ENCODE results near the gene ZNF385A.

The ZNF385A gene

GRCh38 chr12:54415221-54415929 is 30.8 kb upstream of the ZNF385A start:
- Histone ChIP-seq H3K9me3 (ENCODE audit: control insufficient read depth, low read length) (no peaks in the 10 kb centered on the region), H3K36me3 (ENCODE audit: control insufficient read depth, insufficient read depth, low read length) (peaks cover 8% of the 10 kb centered on the region), H3K4me1 (ENCODE audit: control insufficient read depth, insufficient read depth, low read length) (peaks cover 26% of the 10 kb centered on the region), H3K27ac (ENCODE audit: insufficient read depth, low read depth, low read length, poor library complexity, severe bottlenecking) (no peak overlapping the region), H3K27me3 (ENCODE audit: control insufficient read depth, insufficient read depth, low read length, poor library complexity, severe bottlenecking) (no peaks in the 10 kb centered on the region), H3K4me3 (ENCODE audit: insufficient read depth, low read depth, low read length) (no peak overlapping the region)
- 87 to 93% methylated on average over 4 of the region's 4 CpGs for WGBS, 2 experiments

- Histone ChIP-seq H3K4me1 (ENCODE audit: control insufficient read depth, insufficient read depth, low read length) (peaks cover 17% of the 10 kb centered on the region), H3K36me3 (ENCODE audit: control insufficient read depth, insufficient read depth, low read length) (peaks cover 16% of the 10 kb centered on the region), H3K27ac (ENCODE audit: insufficient read depth, low read depth, low read length, poor library complexity, severe bottlenecking) (no peak overlapping the region), H3K27me3 (ENCODE audit: control insufficient read depth, insufficient read depth, low read length, poor library complexity, severe bottlenecking) (no peaks in the 10 kb centered on the region), H3K4me3 (ENCODE audit: insufficient read depth, low read depth, low read length) (no peak overlapping the region), H3K9me3 (ENCODE audit: control insufficient read depth, low read length) (no peaks in the 10 kb centered on the region)
- WGBS, 2 experiments, result 83 to 89% methylated on average over 9 of the region's 9 CpGs
These were observed 29.0 kb upstream of the ZNF385A start for GRCh38 chr12:54413284-54414190.

- Histone ChIP-seq H3K27ac (ENCODE audit: insufficient read depth, low read depth, low read length, poor library complexity, severe bottlenecking) (no peak overlapping the region), H3K4me3 (ENCODE audit: insufficient read depth, low read depth, low read length) (no peak overlapping the region), H3K27me3 (ENCODE audit: control insufficient read depth, insufficient read depth, low read length, poor library complexity, severe bottlenecking) (no peaks in the 10 kb centered on the region), H3K9me3 (ENCODE audit: control insufficient read depth, low read length) (no peaks in the 10 kb centered on the region), H3K4me1 (ENCODE audit: control insufficient read depth, insufficient read depth, low read length) (peaks cover 17% of the 10 kb centered on the region), H3K36me3 (ENCODE audit: control insufficient read depth, insufficient read depth, low read length) (peaks cover 21% of the 10 kb centered on the region)
- 89 to 94% methylated on average over 3 of the region's 3 CpGs for WGBS, 2 experiments
These were observed 28.3 kb upstream of the ZNF385A start for GRCh38 chr12:54412786-54413185.

GRCh38 chr12:54412348-54412747 is 27.8 kb upstream of the ZNF385A start:
- Histone ChIP-seq H3K4me1 (ENCODE audit: control insufficient read depth, insufficient read depth, low read length) (peaks cover 17% of the 10 kb centered on the region), H3K9me3 (ENCODE audit: control insufficient read depth, low read length) (no peaks in the 10 kb centered on the region), H3K27ac (ENCODE audit: insufficient read depth, low read depth, low read length, poor library complexity, severe bottlenecking) (no peak overlapping the region), H3K4me3 (ENCODE audit: insufficient read depth, low read depth, low read length) (no peak overlapping the region), H3K27me3 (ENCODE audit: control insufficient read depth, insufficient read depth, low read length, poor library complexity, severe bottlenecking) (no peaks in the 10 kb centered on the region), H3K36me3 (ENCODE audit: control insufficient read depth, insufficient read depth, low read length) (peaks cover 25% of the 10 kb centered on the region)
- WGBS, 2 experiments, result 81 to 97% methylated on average over 4 of the region's 4 CpGs

- Histone ChIP-seq H3K4me3 (ENCODE audit: insufficient read depth, low read depth, low read length) (no peak overlapping the region), H3K27me3 (ENCODE audit: control insufficient read depth, insufficient read depth, low read length, poor library complexity, severe bottlenecking) (no peaks in the 10 kb centered on the region), H3K9me3 (ENCODE audit: control insufficient read depth, low read length) (no peaks in the 10 kb centered on the region), H3K27ac (ENCODE audit: insufficient read depth, low read depth, low read length, poor library complexity, severe bottlenecking) (no peak overlapping the region), H3K4me1 (ENCODE audit: control insufficient read depth, insufficient read depth, low read length) (peaks cover 10% of the 10 kb centered on the region), H3K36me3 (ENCODE audit: control insufficient read depth, insufficient read depth, low read length) (peaks cover 31% of the 10 kb centered on the region)
- WGBS, 2 experiments, result 77 to 82% methylated on average over 10 of the region's 10 CpGs
These were observed 27.1 kb upstream of the ZNF385A start for GRCh38 chr12:54411391-54412241.

GRCh38 chr12:54409267-54409666 is 24.7 kb upstream of the ZNF385A start:
- Histone ChIP-seq H3K27me3 (ENCODE audit: control insufficient read depth, insufficient read depth, low read length, poor library complexity, severe bottlenecking) (no peaks in the 10 kb centered on the region), H3K9me3 (ENCODE audit: control insufficient read depth, low read length) (no peaks in the 10 kb centered on the region), H3K4me3 (ENCODE audit: insufficient read depth, low read depth, low read length) (no peak overlapping the region), H3K4me1 (ENCODE audit: control insufficient read depth, insufficient read depth, low read length) (peaks cover 10% of the 10 kb centered on the region), H3K36me3 (ENCODE audit: control insufficient read depth, insufficient read depth, low read length) (peaks cover 45% of the 10 kb centered on the region), H3K27ac (ENCODE audit: insufficient read depth, low read depth, low read length, poor library complexity, severe bottlenecking) (no peak overlapping the region)
- 95 to 97% methylated on average over 8 of the region's 8 CpGs for WGBS, 2 experiments

- H3K27ac ChIP-seq (ENCODE audit: insufficient read depth, low read depth, low read length, poor library complexity, severe bottlenecking), result no peak overlapping the region
- WGBS, 2 experiments, result 90 to 93% methylated on average over 5 of the region's 5 CpGs
- peaks cover 2% of the 10 kb centered on the region for H3K4me1 ChIP-seq (ENCODE audit: control insufficient read depth, insufficient read depth, low read length)
- H3K4me3 ChIP-seq (ENCODE audit: insufficient read depth, low read depth, low read length), result no peak overlapping the region
- H3K27me3 ChIP-seq (ENCODE audit: control insufficient read depth, insufficient read depth, low read length, poor library complexity, severe bottlenecking), result no peaks in the 10 kb centered on the region
- no peaks in the 10 kb centered on the region for H3K9me3 ChIP-seq (ENCODE audit: control insufficient read depth, low read length)
- peaks cover 63% of the 10 kb centered on the region for H3K36me3 ChIP-seq (ENCODE audit: control insufficient read depth, insufficient read depth, low read length)
These were observed 22.8 kb upstream of the ZNF385A start for GRCh38 chr12:54407183-54407905.

GRCh38 chr12:54405573-54405972 is 21.0 kb upstream of the ZNF385A start:
- H3K4me3 ChIP-seq (ENCODE audit: insufficient read depth, low read depth, low read length), result no peak overlapping the region
- no peaks in the 10 kb centered on the region for H3K4me1 ChIP-seq (ENCODE audit: control insufficient read depth, insufficient read depth, low read length)
- no peaks in the 10 kb centered on the region for H3K9me3 ChIP-seq (ENCODE audit: control insufficient read depth, low read length)
- no peaks in the 10 kb centered on the region for H3K27me3 ChIP-seq (ENCODE audit: control insufficient read depth, insufficient read depth, low read length, poor library complexity, severe bottlenecking)
- peaks cover 67% of the 10 kb centered on the region for H3K36me3 ChIP-seq (ENCODE audit: control insufficient read depth, insufficient read depth, low read length)
- WGBS, 2 experiments, result 93 to 96% methylated on average over 7 of the region's 7 CpGs
- H3K27ac ChIP-seq (ENCODE audit: insufficient read depth, low read depth, low read length, poor library complexity, severe bottlenecking), result no peak overlapping the region

- Histone ChIP-seq H3K27ac (ENCODE audit: insufficient read depth, low read depth, low read length, poor library complexity, severe bottlenecking) (no peak overlapping the region), H3K36me3 (ENCODE audit: control insufficient read depth, insufficient read depth, low read length) (peaks cover 72% of the 10 kb centered on the region), H3K4me1 (ENCODE audit: control insufficient read depth, insufficient read depth, low read length) (no peaks in the 10 kb centered on the region), H3K27me3 (ENCODE audit: control insufficient read depth, insufficient read depth, low read length, poor library complexity, severe bottlenecking) (no peaks in the 10 kb centered on the region), H3K4me3 (ENCODE audit: insufficient read depth, low read depth, low read length) (no peak overlapping the region), H3K9me3 (ENCODE audit: control insufficient read depth, low read length) (no peaks in the 10 kb centered on the region)
- WGBS, 2 experiments, result 93 to 95% methylated on average over 10 of the region's 10 CpGs
These were observed 20.6 kb upstream of the ZNF385A start for GRCh38 chr12:54405106-54405505.

Data from ectodermal cell (in vitro differentiated cells).